Neural cell (in vitro differentiated cells): ENCODE data around the gene SLC11A1. TPM values are rescaled to one million over a fixed set of nuclear protein-coding genes. Genes with fewer than 3 reads are reported as not detected.

ENCODE experiments used
- H2AFZ ChIP-seq: fragments of 200-600, 300-800 bp; sonication (generic), shearing (Covaris generic); 2 replicates; pipeline ENCODE4 v1.6.0; 2014; ENCODE audit warnings: low read depth, mild to moderate bottlenecking, antibody characterized with exemption, low read length, moderate library complexity
- H3F3A ChIP-seq: fragments of 200-600 bp; shearing (Covaris generic); 2 replicates; pipeline ENCODE4 v1.6.1; 2016; ENCODE audit warnings: mild to moderate bottlenecking, moderate library complexity, mixed read lengths, antibody characterized with exemption, low read length; ENCODE audit not compliant: insufficient read depth, poor library complexity, severe bottlenecking
- H3K27ac ChIP-seq: fragments of 200-600, 300-800 bp; sonication (generic), shearing (Covaris generic); 2 replicates; pipeline ENCODE4 v1.5.1; 2014; ENCODE audit warnings: mild to moderate bottlenecking, low read length, moderate library complexity
- H3K27me3 ChIP-seq: fragments of 300-800, 200-600 bp; sonication (generic), shearing (Covaris generic); 2 replicates; pipeline ENCODE4 v1.6.0; 2014; ENCODE audit warnings: mild to moderate bottlenecking, low read depth, low read length, moderate library complexity; ENCODE audit not compliant: insufficient read depth
- H3K36me3 ChIP-seq: fragments of 300-800, 200-600 bp; sonication (generic), shearing (Covaris generic); 2 replicates; pipeline ENCODE4 v1.5.1; 2014; ENCODE audit warnings: mild to moderate bottlenecking, antibody characterized with exemption, low read length, moderate library complexity; ENCODE audit not compliant: insufficient read depth
- H3K4me2 ChIP-seq: fragments of 300-800, 200-600 bp; sonication (generic), shearing (Covaris generic); 2 replicates; pipeline ENCODE4 v1.6.0; 2014; ENCODE audit warnings: mild to moderate bottlenecking, low read length
- H3K4me3 ChIP-seq: fragments of 300-800, 200-600 bp; sonication (generic), shearing (Covaris generic); 2 replicates; pipeline ENCODE4 v1.5.1; 2014; ENCODE audit warnings: mild to moderate bottlenecking, low read length, moderate library complexity
- H3K79me2 ChIP-seq: fragments of 200-600 bp; shearing (Covaris generic); replicated peaks from 2 replicates; pipeline ENCODE4 v1.6.0; 2014; ENCODE audit warnings: mild to moderate bottlenecking, low read length, moderate library complexity; ENCODE audit not compliant: insufficient read depth
- H3K9ac ChIP-seq: fragments of 300-800, 200-600 bp; sonication (generic), shearing (Covaris generic); 2 replicates; pipeline ENCODE4 v1.6.1; 2016; ENCODE audit warnings: mild to moderate bottlenecking, low read length, mixed read lengths
- H3K9me2 ChIP-seq: fragments of 200-600 bp; shearing (Covaris generic); 2 replicates; pipeline ENCODE4 v1.6.1; 2016; ENCODE audit warnings: mild to moderate bottlenecking, low read length, mixed read lengths; ENCODE audit not compliant: insufficient read depth
- H3K9me3 ChIP-seq: fragments of 200-600, 300-800 bp; sonication (generic), shearing (Covaris generic); 2 replicates; pipeline ENCODE4 v1.6.1; 2016; ENCODE audit warnings: mild to moderate bottlenecking, mixed run types, low read length, moderate library complexity, mixed read lengths
- H4K20me1 ChIP-seq: fragments of 200-600 bp; shearing (Covaris generic); 2 replicates; pipeline ENCODE4 v1.6.1; 2016; ENCODE audit warnings: mild to moderate bottlenecking, mixed run types; ENCODE audit not compliant: insufficient read depth
- EP300 ChIP-seq: fragments of 450-650 bp; conservative IDR thresholded peaks from 2 replicates; pipeline ENCODE4 v1.6.1; 2014; ENCODE audit warnings: antibody characterized with exemption, mild to moderate bottlenecking, moderate library complexity; ENCODE audit not compliant: poor library complexity, severe bottlenecking
- EZH2 ChIP-seq: fragments of 200-600, 300-800 bp; shearing (Covaris generic), sonication (generic); IDR thresholded peaks from 2 replicates; pipeline ENCODE4 v1.6.1; 2014; ENCODE audit warnings: antibody characterized with exemption, low read length, borderline replicate concordance, mild to moderate bottlenecking; ENCODE audit not compliant: insufficient read depth, poor library complexity, severe bottlenecking
- MXI1 ChIP-seq: fragments of 450-650 bp; conservative IDR thresholded peaks from 2 replicates; pipeline ENCODE4 v1.6.1; 2014; ENCODE audit warnings: antibody characterized with exemption, mild to moderate bottlenecking; ENCODE audit not compliant: poor library complexity, severe bottlenecking
- POLR2AphosphoS5 ChIP-seq: IDR thresholded peaks from 2 replicates; pipeline ENCODE4 v1.6.1; 2012
- RAD21 ChIP-seq: fragments of 450-650 bp; conservative IDR thresholded peaks from 2 replicates; pipeline ENCODE4 v1.6.1; 2014; ENCODE audit warnings: antibody characterized with exemption, mild to moderate bottlenecking, moderate library complexity
- SMC3 ChIP-seq: fragments of 450-650 bp; conservative IDR thresholded peaks from 2 replicates; pipeline ENCODE4 v1.6.1; 2014; ENCODE audit warnings: antibody characterized with exemption, mild to moderate bottlenecking, moderate library complexity; ENCODE audit not compliant: poor library complexity
- TAF1 ChIP-seq: IDR thresholded peaks from 2 replicates; pipeline ENCODE4 v1.6.1; 2012; ENCODE audit warnings: low read depth
- polyA plus RNA-seq: library from polyadenylated mRNA; depleted of rRNA; stranded (reverse); fragments of >200 nt; gene quantifications from 2 replicates; pipeline ENCODE4 v1.2.3, GENCODE V29; 2014
- TF ChIP-seq, protein P1 (sequence below): fragments of 450-650 bp; IDR thresholded peaks from 2 replicates; pipeline ENCODE4 v1.5.1; 2014; ENCODE audit warnings: antibody characterized with exemption, mild to moderate bottlenecking, moderate library complexity; ENCODE audit not compliant: poor library complexity, severe bottlenecking
- TF ChIP-seq, protein P2 (sequence below): IDR thresholded peaks from 2 replicates; pipeline ENCODE4 v1.6.1; 2012; ENCODE audit warnings: borderline replicate concordance

Gene SLC11A1
- polyA plus RNA-seq, 1 donor from 2014 or later: not detected

DNA sequence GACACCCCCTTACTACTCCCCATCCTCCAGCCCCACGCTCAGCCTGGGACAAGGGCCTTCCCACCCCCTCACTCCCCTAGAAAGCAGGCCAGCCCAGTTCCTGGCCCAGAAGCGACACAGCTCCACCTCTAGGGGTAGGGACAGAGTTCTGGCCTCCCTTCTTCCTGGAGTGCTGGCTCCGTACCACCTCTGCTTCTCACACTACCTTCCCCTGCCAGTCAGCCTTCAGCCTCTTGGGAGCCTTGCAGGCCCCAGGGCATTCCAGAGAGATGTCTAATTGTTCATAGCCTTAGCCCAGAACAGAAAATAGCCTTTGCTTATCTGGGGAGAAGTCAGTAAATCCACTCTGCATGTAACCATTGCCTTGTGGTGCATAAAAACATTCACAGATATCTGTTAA is 38.5 kb upstream of the SLC11A1 start:
- Histone ChIP-seq H3F3A (no peaks in the 10 kb centered on the region), H3K79me2 (no peaks in the 10 kb centered on the region), H3K9me3 (no peaks in the 10 kb centered on the region), H3K4me3 (no peak overlapping the region), H3K36me3 (no peaks in the 10 kb centered on the region), H3K9ac (no peak overlapping the region), H3K27ac (no peak overlapping the region), H4K20me1 (no peaks in the 10 kb centered on the region), H3K27me3 (no peaks in the 10 kb centered on the region), H3K4me2 (no peak overlapping the region), H3K9me2 (no peaks in the 10 kb centered on the region), H2AFZ (no peak overlapping the region)
- TF ChIP-seq POLR2AphosphoS5 (no peak), SMC3 (no peak), MXI1 (no peak), EZH2 (no peak), TAF1 (no peak), EP300 (no peak), RAD21 (no peak)
- TF ChIP-seq, protein P1, sequence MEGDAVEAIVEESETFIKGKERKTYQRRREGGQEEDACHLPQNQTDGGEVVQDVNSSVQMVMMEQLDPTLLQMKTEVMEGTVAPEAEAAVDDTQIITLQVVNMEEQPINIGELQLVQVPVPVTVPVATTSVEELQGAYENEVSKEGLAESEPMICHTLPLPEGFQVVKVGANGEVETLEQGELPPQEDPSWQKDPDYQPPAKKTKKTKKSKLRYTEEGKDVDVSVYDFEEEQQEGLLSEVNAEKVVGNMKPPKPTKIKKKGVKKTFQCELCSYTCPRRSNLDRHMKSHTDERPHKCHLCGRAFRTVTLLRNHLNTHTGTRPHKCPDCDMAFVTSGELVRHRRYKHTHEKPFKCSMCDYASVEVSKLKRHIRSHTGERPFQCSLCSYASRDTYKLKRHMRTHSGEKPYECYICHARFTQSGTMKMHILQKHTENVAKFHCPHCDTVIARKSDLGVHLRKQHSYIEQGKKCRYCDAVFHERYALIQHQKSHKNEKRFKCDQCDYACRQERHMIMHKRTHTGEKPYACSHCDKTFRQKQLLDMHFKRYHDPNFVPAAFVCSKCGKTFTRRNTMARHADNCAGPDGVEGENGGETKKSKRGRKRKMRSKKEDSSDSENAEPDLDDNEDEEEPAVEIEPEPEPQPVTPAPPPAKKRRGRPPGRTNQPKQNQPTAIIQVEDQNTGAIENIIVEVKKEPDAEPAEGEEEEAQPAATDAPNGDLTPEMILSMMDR: no peak
- TF ChIP-seq, protein P2, sequence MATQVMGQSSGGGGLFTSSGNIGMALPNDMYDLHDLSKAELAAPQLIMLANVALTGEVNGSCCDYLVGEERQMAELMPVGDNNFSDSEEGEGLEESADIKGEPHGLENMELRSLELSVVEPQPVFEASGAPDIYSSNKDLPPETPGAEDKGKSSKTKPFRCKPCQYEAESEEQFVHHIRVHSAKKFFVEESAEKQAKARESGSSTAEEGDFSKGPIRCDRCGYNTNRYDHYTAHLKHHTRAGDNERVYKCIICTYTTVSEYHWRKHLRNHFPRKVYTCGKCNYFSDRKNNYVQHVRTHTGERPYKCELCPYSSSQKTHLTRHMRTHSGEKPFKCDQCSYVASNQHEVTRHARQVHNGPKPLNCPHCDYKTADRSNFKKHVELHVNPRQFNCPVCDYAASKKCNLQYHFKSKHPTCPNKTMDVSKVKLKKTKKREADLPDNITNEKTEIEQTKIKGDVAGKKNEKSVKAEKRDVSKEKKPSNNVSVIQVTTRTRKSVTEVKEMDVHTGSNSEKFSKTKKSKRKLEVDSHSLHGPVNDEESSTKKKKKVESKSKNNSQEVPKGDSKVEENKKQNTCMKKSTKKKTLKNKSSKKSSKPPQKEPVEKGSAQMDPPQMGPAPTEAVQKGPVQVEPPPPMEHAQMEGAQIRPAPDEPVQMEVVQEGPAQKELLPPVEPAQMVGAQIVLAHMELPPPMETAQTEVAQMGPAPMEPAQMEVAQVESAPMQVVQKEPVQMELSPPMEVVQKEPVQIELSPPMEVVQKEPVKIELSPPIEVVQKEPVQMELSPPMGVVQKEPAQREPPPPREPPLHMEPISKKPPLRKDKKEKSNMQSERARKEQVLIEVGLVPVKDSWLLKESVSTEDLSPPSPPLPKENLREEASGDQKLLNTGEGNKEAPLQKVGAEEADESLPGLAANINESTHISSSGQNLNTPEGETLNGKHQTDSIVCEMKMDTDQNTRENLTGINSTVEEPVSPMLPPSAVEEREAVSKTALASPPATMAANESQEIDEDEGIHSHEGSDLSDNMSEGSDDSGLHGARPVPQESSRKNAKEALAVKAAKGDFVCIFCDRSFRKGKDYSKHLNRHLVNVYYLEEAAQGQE: no peak

DNA sequence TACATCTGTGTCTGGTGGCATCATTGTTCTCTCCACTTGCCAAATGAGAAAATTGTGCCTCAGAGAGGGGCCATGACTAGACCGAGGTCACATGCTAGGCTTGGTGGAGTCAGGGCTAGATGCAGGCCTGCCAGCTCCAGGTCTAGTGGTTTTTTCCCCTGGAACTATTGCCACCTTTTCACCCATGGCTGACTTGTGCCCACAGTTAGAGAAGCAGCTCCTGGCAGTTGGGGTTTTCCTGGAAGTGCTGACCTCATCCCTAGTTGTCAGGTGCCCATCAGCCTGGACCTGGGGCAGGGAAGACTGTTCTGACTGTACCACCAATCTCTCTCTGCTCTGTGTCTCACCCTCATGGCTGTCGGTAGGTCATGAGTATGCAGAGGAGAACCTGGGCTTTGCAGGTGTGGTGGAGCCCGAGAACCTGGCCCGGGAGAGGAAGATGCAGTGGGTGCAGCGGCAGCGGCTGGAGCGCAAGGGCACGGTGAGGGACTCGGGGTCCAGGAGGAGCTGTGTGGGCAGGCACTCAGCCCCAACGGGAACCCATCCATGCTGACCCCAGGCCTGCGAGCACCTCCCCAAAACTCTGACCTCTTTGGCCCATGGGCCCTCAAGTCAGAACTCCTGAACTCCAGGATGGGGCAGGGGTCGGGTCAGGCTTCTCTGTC is 37.9 kb upstream of the SLC11A1 start:
- Histone ChIP-seq H3K27me3 (no peaks in the 10 kb centered on the region), H3K4me3 (no peak overlapping the region), H3K9ac (no peak overlapping the region), H3K4me2 (no peak overlapping the region), H3K9me3 (no peaks in the 10 kb centered on the region), H3F3A (no peaks in the 10 kb centered on the region), H2AFZ (no peak overlapping the region), H3K79me2 (no peaks in the 10 kb centered on the region), H3K27ac (no peak overlapping the region), H3K36me3 (no peaks in the 10 kb centered on the region), H4K20me1 (no peaks in the 10 kb centered on the region), H3K9me2 (no peaks in the 10 kb centered on the region)
- no peak for TF ChIP-seq EP300
- TF ChIP-seq, protein P1: no peak
- no peak for TF ChIP-seq RAD21
- TF ChIP-seq, protein P2: no peak
- no peak for TF ChIP-seq SMC3
- TF ChIP-seq MXI1: no peak
- TF ChIP-seq POLR2AphosphoS5: no peak
- no peak for TF ChIP-seq TAF1
- TF ChIP-seq EZH2: no peak
